NCI-H2171 (cell line): ENCODE data around the gene TFAP2A.

Experiments used
- DNase-seq: peaks from one replicate; lab custom pipeline; 2025; lab: John Stamatoyannopoulos, UW

Gene TFAP2A

GRCh38 chr6:10399451-10399850 is 15.4 kb downstream of the TFAP2A start:
- no peak for DNase-seq

- no peak for DNase-seq
These were observed 16.2 kb downstream of the TFAP2A start for GRCh38 chr6:10398446-10399218.

- DNase-seq, result no peak
These were observed 17.0 kb downstream of the TFAP2A start for GRCh38 chr6:10397756-10398445.

GRCh38 chr6:10396785-10397184 is 18.1 kb downstream of the TFAP2A start:
- DNase-seq, result no peak

GRCh38 chr6:10395704-10396546 is 18.9 kb downstream of the TFAP2A start:
- DNase-seq, result no peak

GRCh38 chr6:10395171-10395703 is 19.6 kb downstream of the TFAP2A start:
- no peak for DNase-seq

GRCh38 chr6:10393544-10394225 is 21.2 kb downstream of the TFAP2A start:
- no peak for DNase-seq

GRCh38 chr6:10391799-10392198 is 23.1 kb downstream of the TFAP2A start:
- DNase-seq, result no peak

GRCh38 chr6:10391299-10391630 is 23.6 kb downstream of the TFAP2A start:
- DNase-seq, result no peak

- DNase-seq, result no peak
These were observed 24.2 kb downstream of the TFAP2A start for GRCh38 chr6:10390495-10391298.

- no peak for DNase-seq
These were observed 25.0 kb downstream of the TFAP2A start for GRCh38 chr6:10389739-10390494.

- no peak for DNase-seq
These were observed 27.9 kb downstream of the TFAP2A start for GRCh38 chr6:10386756-10387654.

GRCh38 chr6:10386220-10386619 is 28.7 kb downstream of the TFAP2A start:
- DNase-seq, result no peak

- no peak for DNase-seq
These were observed 29.2 kb downstream of the TFAP2A start for GRCh38 chr6:10385524-10386132.

- DNase-seq, result no peak
These were observed 30.0 kb downstream of the TFAP2A start for GRCh38 chr6:10384610-10385523.

GRCh38 chr6:10384091-10384609 is 30.7 kb downstream of the TFAP2A start:
- DNase-seq, result no peak

- no peak for DNase-seq
These were observed 31.4 kb downstream of the TFAP2A start for GRCh38 chr6:10383331-10384090.
